A549 (cell line): ENCODE data around the gene TBATA. TPM values are rescaled to one million over a fixed set of nuclear protein-coding genes. Genes with fewer than 3 reads are reported as not detected.

ENCODE experiments used
- ATAC-seq, 2 experiments: fragments of 200-7000 bp in 1 of 2; fragments of >200 bp in 1 of 2; cut with Nextera tagmentation in 1 of 2; cut with Tn5 transposase in 1 of 2; 3 replicates each; pipeline versions ENCODE4 v1.8.0 to v1.9.1; 2018 to 2020; ENCODE audit warnings: mild to moderate bottlenecking in 1 of 2, moderate library complexity in 1 of 2
- CTCF ChIA-PET: fragments of 300-600 bp; sonication (Branson Sonifier 250); formaldehyde crosslinking; extraction: SDS; loops from one replicate; lab custom pipeline; 2021; ENCODE audit warnings: antibody characterized with exemption, inconsistent platforms; lab: Yijun Ruan, JAX
- POLR2A ChIA-PET: fragments of 350-600 bp; formaldehyde crosslinking; extraction: SDS; loops from one replicate; lab custom pipeline; 2021; ENCODE audit warnings: antibody characterized with exemption, inconsistent platforms; lab: Yijun Ruan, JAX
- DNase-seq, 2 experiments: peaks; one replicate each; pipeline versions ENCODE4 v3.0.0 to v3.0.0-alpha.2; 2011 to 2016; ENCODE audit warnings: low read depth in 1 of 2, low spot score in 1 of 2
- FAIRE-seq: peaks from 2 replicates; lab custom pipeline; 2011; peaks lifted over from hg19 to GRCh38; lab: Jason Lieb, UNC
- H3K27ac ChIP-seq, 2 experiments: fragments of >200 bp; sonication (Bioruptor Twin); formaldehyde crosslinking; 3 replicates each; pipeline ENCODE4 v1.5.1; 2016 to 2017
- H3K4me1 ChIP-seq: fragments of >200 bp; sonication (Bioruptor Twin); formaldehyde crosslinking; 3 replicates; pipeline ENCODE4 v1.6.1; 2016
- H3K4me2 ChIP-seq: fragments of >200 bp; sonication (Bioruptor Twin); formaldehyde crosslinking; 3 replicates; pipeline ENCODE4 v1.6.1; 2016
- H3K4me3 ChIP-seq: fragments of >200 bp; sonication (Bioruptor Twin); formaldehyde crosslinking; 3 replicates; pipeline ENCODE4 v1.5.1; 2016
- H3K9me3 ChIP-seq: fragments of >200 bp; sonication (Bioruptor Twin); formaldehyde crosslinking; 3 replicates; pipeline ENCODE4 v1.6.1; 2016
- BHLHE40 ChIP-seq: IDR thresholded peaks from 2 replicates; pipeline ENCODE4 v1.6.1; 2012; ENCODE audit warnings: low read depth, low read length, inconsistent platforms
- CHD2 ChIP-seq: fragments of 150-350 bp; IDR thresholded peaks from 2 replicates; pipeline ENCODE4 v1.6.1; 2014; ENCODE audit warnings: low read length; ENCODE audit not compliant: partially characterized antibody
- EHMT2 ChIP-seq: fragments of 200-600 bp; sonication (generic); IDR thresholded peaks from 2 replicates; pipeline ENCODE4 v1.6.1; 2016; ENCODE audit warnings: antibody characterized with exemption, low read depth, mild to moderate bottlenecking, moderate library complexity
- EP300 ChIP-seq, 2 experiments: fragments of >200 bp; sonication (Bioruptor Twin); formaldehyde crosslinking; IDR thresholded peaks; 2 replicates in 1 of 2; 3 replicates in 1 of 2; pipeline ENCODE4 v1.6.1; 2016 to 2017
- FOSL2 ChIP-seq, 2 experiments: fragments of 450-650 bp in 1 of 2; fragments of >200 bp in 1 of 2; sonication (Bioruptor Twin) in 1 of 2; formaldehyde crosslinking; IDR thresholded peaks; 2 replicates each; pipeline versions ENCODE4 v1.5.0 to v1.6.1; 2016 to 2020; ENCODE audit warnings: mild to moderate bottlenecking in 1 of 2, moderate library complexity in 1 of 2
- HDAC2 ChIP-seq: fragments of 200-600 bp; sonication (generic); IDR thresholded peaks from 2 replicates; pipeline ENCODE4 v1.6.1; 2016
- HOXA7 ChIP-seq: fragments of 250-450 bp; sonication (Bioruptor Pico); IDR thresholded peaks from 2 replicates; pipeline ENCODE4 v1.5.0; 2020; ENCODE audit warnings: mild to moderate bottlenecking, moderate library complexity
- HOXB5 ChIP-seq: fragments of 250-450 bp; sonication (Bioruptor Pico); IDR thresholded peaks from 2 replicates; pipeline ENCODE4 v1.5.0; 2020; ENCODE audit warnings: mild to moderate bottlenecking, moderate library complexity
- JUN ChIP-seq, 2 experiments: fragments of >200 bp; sonication (Bioruptor Twin); formaldehyde crosslinking; IDR thresholded peaks; 2 replicates in 1 of 2; 3 replicates in 1 of 2; pipeline ENCODE4 v1.6.1; 2016 to 2017
- JUNB ChIP-seq: fragments of >200 bp; sonication (Bioruptor Twin); formaldehyde crosslinking; IDR thresholded peaks from 2 replicates; pipeline ENCODE4 v1.6.1; 2016
- KDM5A ChIP-seq: fragments of 200-600 bp; sonication (generic); IDR thresholded peaks from 2 replicates; pipeline ENCODE4 v1.6.1; 2016; ENCODE audit warnings: antibody characterized with exemption, mild to moderate bottlenecking
- MAZ ChIP-seq: fragments of 150-350 bp; IDR thresholded peaks from 2 replicates; pipeline ENCODE4 v1.6.1; 2014; ENCODE audit warnings: antibody characterized with exemption, low read depth, low read length, borderline replicate concordance
- POLR2A ChIP-seq: IDR thresholded peaks from 2 replicates; pipeline ENCODE4 v1.6.1; 2012; ENCODE audit warnings: mild to moderate bottlenecking, low read length
- RAD21 ChIP-seq, 2 experiments: fragments of >200 bp in 1 of 2; sonication (Bioruptor Twin) in 1 of 2; formaldehyde crosslinking in 1 of 2; IDR thresholded peaks in 1 of 2; conservative IDR thresholded peaks in 1 of 2; 2 replicates in 1 of 2; 3 replicates in 1 of 2; pipeline ENCODE4 v1.6.1; 2012 to 2018; ENCODE audit warnings: inconsistent platforms in 1 of 2
- RARB ChIP-seq: fragments of 250-450 bp; sonication (Bioruptor Pico); IDR thresholded peaks from 2 replicates; pipeline ENCODE4 v1.8.0; 2021; ENCODE audit warnings: mild to moderate bottlenecking, moderate library complexity
- RCOR1 ChIP-seq: fragments of 150-350 bp; IDR thresholded peaks from 2 replicates; pipeline ENCODE4 v1.6.1; 2014; ENCODE audit warnings: antibody characterized with exemption, low read length, low read depth
- RFX5 ChIP-seq: fragments of 450-650 bp; IDR thresholded peaks from 2 replicates; pipeline ENCODE4 v1.7.1; 2014; ENCODE audit warnings: antibody characterized with exemption, mild to moderate bottlenecking, moderate library complexity
- RNF2 ChIP-seq: fragments of 200-600 bp; sonication (generic); IDR thresholded peaks from 2 replicates; pipeline ENCODE4 v1.6.1; 2016; ENCODE audit warnings: low read depth, mild to moderate bottlenecking, antibody characterized with exemption, moderate library complexity, borderline replicate concordance
- ZC3H11A ChIP-seq: fragments of 450-650 bp; IDR thresholded peaks from 2 replicates; pipeline ENCODE4 v1.6.1; 2014; ENCODE audit warnings: antibody characterized with exemption, mild to moderate bottlenecking
- ZNF302 ChIP-seq: fragments of 250-450 bp; sonication (Bioruptor Pico); IDR thresholded peaks from 2 replicates; pipeline ENCODE4 v1.9.0; 2021; ENCODE audit warnings: inconsistent platforms, mild to moderate bottlenecking, moderate library complexity
- ZSCAN20 ChIP-seq: fragments of 250-450 bp; sonication (Bioruptor Pico); IDR thresholded peaks from 2 replicates; pipeline ENCODE4 v1.8.0; 2022; ENCODE audit warnings: mild to moderate bottlenecking, moderate library complexity
- WGBS: methylation state at CpG from one replicate; pipeline ENCODE4 v1.1.6; 2017; ENCODE audit errors: missing lambda C conversion rate; 5-methylcytosine and 5-hydroxymethylcytosine counted together
- polyA plus RNA-seq, 4 experiments: library from polyadenylated mRNA; depleted of rRNA in 3 of 4; stranded (reverse); fragments of >200 nt; fragmentation: RNase III in 1 of 4; extraction: RNeasy Plus Mini Kit Qiagen cat#74134 plus additional on column Dnase treatment in 1 of 4; gene quantifications; 2 replicates in 3 of 4; 3 replicates in 1 of 4; pipeline ENCODE4 v1.2.3, GENCODE V29; 2011 to 2017
- TF ChIP-seq, protein P1 (sequence below): fragments of >200 bp; sonication (Bioruptor Twin); formaldehyde crosslinking; IDR thresholded peaks from 2 replicates; pipeline ENCODE4 v1.6.1; 2016
- TF ChIP-seq, protein P2 (sequence below): fragments of 150-350 bp; IDR thresholded peaks from 2 replicates; pipeline ENCODE4 v1.6.1; 2014; ENCODE audit warnings: low read depth, mild to moderate bottlenecking, low read length
- TF ChIP-seq, protein P3 (sequence below): fragments of 250-450 bp; sonication (Bioruptor Pico); IDR thresholded peaks from 2 replicates; pipeline ENCODE4 v1.5.0; 2021; ENCODE audit warnings: mild to moderate bottlenecking, moderate library complexity, borderline replicate concordance

The TBATA gene
- polyA plus RNA-seq, 2 of the 4 experiments (the other 2 are of a cell fraction): not detected

DNA sequence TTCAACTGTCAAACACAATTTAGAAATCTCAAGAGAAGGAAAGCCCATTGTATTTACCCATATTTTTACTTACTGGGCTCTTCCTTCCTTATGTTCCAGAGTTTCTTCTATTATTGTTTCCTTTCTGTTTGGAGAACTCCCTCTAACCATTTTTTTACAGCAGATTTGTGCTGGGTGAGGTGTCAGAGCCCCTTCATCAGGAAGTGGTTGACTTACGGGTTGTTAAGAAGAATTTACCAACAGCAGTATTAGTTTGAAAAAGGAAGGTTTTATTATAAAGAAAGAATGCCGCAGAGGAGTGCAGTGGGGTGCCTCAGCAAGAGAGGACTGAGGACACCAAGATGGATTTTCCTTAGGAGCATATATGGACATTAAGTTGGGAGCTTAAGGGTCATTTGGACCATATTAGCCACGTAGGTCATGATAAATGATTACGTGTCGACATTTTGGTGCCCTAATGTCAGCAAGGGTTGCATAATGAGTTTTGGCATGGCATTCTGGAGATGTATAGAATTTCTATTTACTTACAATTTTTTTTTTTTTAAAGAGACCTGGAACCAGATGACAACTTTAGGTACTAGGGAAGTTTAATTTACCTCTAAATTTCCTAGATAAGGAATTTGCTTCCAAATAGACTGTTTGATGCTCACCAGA is 6.3 kb upstream of the TBATA start:
- H3K9me3 ChIP-seq: peaks cover 4% of the 10 kb centered on the region; the same call in 1 of the 3 replicates
- ATAC-seq (no peak), FAIRE-seq (no peak), DNase-seq (no peak)
- no peaks in the 10 kb centered on the region for H3K4me1 ChIP-seq
- ChIA-PET POLR2A (no interaction called here), CTCF (interaction anchor here (1.0 kb wide), 1 partner anchor 233 kb away, joined by 3 read pairs; no protein-coding TSS in a partner anchor)
- no peak overlapping the region for H3K4me3 ChIP-seq
- 39% methylated on average over 5 of the region's 5 CpGs for WGBS
- H3K27ac ChIP-seq: no peak overlapping the region
- no peak overlapping the region for H3K4me2 ChIP-seq
- TF ChIP-seq BHLHE40: no peak
- no peak for TF ChIP-seq KDM5A
- TF ChIP-seq, protein P1, sequence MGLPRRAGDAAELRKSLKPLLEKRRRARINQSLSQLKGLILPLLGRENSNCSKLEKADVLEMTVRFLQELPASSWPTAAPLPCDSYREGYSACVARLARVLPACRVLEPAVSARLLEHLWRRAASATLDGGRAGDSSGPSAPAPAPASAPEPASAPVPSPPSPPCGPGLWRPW: no peak
- no peak for TF ChIP-seq FOSL2 (IDR thresholded peaks at IDR 0.05)
- TF ChIP-seq FOSL2 (CRISPR knock-in tag; IDR thresholded peaks at IDR 0.05): no peak
- TF ChIP-seq ZC3H11A: no peak
- TF ChIP-seq RCOR1: no peak
- no peak for TF ChIP-seq EHMT2
- no peak for TF ChIP-seq ZSCAN20 (CRISPR knock-in tag)

DNA sequence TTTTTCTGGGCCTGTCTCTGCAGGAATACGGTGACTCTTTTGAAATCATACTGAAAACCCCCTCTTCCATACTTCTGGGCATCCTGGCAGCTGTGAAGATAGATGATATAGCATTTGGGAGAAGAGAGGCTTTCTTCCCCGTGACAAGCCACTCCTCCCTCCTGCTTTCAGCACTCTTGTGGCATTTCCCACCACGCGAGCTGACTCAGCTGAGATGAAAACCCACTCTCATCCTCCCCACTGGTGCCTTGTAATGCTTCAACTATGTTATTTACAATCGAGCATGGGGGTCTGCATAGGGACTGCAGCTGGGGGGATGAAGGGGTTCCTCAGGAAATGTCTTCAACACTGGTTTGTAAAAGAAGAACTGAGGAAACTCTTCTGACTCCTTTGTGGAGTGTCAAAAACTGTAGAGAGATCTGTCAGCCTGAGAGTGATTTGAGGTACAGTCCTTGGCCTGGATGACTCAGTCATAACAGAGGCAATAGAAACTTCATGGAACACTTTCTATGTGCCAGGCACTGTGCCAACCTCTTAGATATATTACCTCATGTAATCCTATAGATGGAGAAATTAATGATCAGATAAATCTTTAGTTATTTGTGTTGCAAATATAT is 1.7 kb upstream of the TBATA start:
- H3K4me3 ChIP-seq: no peak overlapping the region
- ATAC-seq (no peak), DNase-seq (no peak)

DNA sequence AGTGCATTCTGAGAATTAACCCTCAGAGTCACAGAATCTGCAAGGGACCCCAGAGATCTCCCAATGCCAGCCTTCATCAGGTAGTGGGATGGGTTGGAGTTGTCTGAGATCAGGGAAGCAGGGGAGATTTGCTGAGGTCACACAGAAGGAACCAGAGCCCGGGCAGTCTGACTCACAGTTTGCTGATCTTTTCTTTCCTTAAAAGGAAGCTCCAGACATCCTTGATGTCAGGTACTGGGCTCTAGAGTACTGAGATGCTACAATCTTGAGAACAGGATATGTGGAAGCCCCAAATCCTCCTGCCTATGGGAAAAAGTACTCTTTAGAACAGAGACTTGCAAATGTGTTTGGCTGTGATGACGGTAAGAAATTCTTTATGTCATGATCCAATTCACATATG is 706 bp downstream of the TBATA start:
- H3K27ac ChIP-seq: no peak overlapping the region
- no peak for FAIRE-seq
- POLR2A ChIA-PET: no interaction called here
- TF ChIP-seq HOXB5 (CRISPR knock-in tag) (no peak), RNF2 (no peak), JUNB (no peak), ZNF302 (CRISPR knock-in tag) (no peak), RAD21 (conservative IDR thresholded peaks at IDR 0.05 in 1 of 2, IDR thresholded peaks at IDR 0.05 in 1 of 2) (no peak), MAZ (no peak), HDAC2 (no peak), RFX5 (no peak), POLR2A (no peak), CHD2 (no peak), EP300 (IDR thresholded peaks at IDR 0.05) (no peak), JUN (IDR thresholded peaks at IDR 0.05) (no peak), HOXA7 (no peak), RARB (CRISPR knock-in tag) (no peak)
- TF ChIP-seq, protein P2, sequence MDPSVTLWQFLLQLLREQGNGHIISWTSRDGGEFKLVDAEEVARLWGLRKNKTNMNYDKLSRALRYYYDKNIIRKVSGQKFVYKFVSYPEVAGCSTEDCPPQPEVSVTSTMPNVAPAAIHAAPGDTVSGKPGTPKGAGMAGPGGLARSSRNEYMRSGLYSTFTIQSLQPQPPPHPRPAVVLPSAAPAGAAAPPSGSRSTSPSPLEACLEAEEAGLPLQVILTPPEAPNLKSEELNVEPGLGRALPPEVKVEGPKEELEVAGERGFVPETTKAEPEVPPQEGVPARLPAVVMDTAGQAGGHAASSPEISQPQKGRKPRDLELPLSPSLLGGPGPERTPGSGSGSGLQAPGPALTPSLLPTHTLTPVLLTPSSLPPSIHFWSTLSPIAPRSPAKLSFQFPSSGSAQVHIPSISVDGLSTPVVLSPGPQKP: no peak
- CTCF ChIA-PET: no interaction called here
- H3K4me1 ChIP-seq: no peaks in the 10 kb centered on the region
- no peak overlapping the region for H3K4me2 ChIP-seq
- peak; percentile 49 to 64; a peak in 3 of 6 replicates for ATAC-seq
- H3K4me3 ChIP-seq: no peak overlapping the region
- peaks cover 4% of the 10 kb centered on the region; the same call in 1 of the 3 replicates for H3K9me3 ChIP-seq
- WGBS: 41% methylated on average over 2 of the region's 2 CpGs
- DNase-seq: peak in 1 of 2 experiments; percentile 33

More for the DNA sequence above, 1.7 kb upstream of the TBATA start:
- POLR2A ChIA-PET: no interaction called here
- TF ChIP-seq, protein P3, sequence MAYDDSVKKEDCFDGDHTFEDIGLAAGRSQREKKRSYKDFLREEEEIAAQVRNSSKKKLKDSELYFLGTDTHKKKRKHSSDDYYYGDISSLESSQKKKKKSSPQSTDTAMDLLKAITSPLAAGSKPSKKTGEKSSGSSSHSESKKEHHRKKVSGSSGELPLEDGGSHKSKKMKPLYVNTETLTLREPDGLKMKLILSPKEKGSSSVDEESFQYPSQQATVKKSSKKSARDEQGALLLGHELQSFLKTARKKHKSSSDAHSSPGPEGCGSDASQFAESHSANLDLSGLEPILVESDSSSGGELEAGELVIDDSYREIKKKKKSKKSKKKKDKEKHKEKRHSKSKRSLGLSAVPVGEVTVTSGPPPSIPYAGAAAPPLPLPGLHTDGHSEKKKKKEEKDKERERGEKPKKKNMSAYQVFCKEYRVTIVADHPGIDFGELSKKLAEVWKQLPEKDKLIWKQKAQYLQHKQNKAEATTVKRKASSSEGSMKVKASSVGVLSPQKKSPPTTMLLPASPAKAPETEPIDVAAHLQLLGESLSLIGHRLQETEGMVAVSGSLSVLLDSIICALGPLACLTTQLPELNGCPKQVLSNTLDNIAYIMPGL (CRISPR knock-in tag): no peak
- TF ChIP-seq HOXA7: no peak
- no peaks in the 10 kb centered on the region for H3K4me1 ChIP-seq
- H3K4me2 ChIP-seq: no peak overlapping the region
- no peak overlapping the region for H3K27ac ChIP-seq
- 65% methylated on average over 5 of the region's 5 CpGs for WGBS
- CTCF ChIA-PET: interaction anchor here (1.0 to 1.8 kb wide), 2 partner anchors 28 to 237 kb away, joined by 3 to 4 read pairs; no protein-coding TSS in a partner anchor
- no peak for FAIRE-seq
- H3K9me3 ChIP-seq: peaks cover 4% of the 10 kb centered on the region; the same call in 1 of the 3 replicates
